HEK293T (cell line): ENCODE results near the gene UPK3A.

Experiments used
- BHLHE40 ChIP-seq: fragments of 450-650 bp; IDR thresholded peaks from 2 replicates; pipeline ENCODE4 v1.6.1; 2016; ENCODE audit warnings: mild to moderate bottlenecking, moderate library complexity, borderline replicate concordance
- ELF4 ChIP-seq: fragments of 450-650 bp; IDR thresholded peaks from 2 replicates; pipeline ENCODE4 v1.6.1; 2017; ENCODE audit warnings: antibody characterized with exemption
- FOXK2 ChIP-seq: fragments of 450-650 bp; IDR thresholded peaks from 2 replicates; pipeline ENCODE4 v1.6.1; 2016; ENCODE audit warnings: mild to moderate bottlenecking
- HDGF ChIP-seq: fragments of 450-650 bp; IDR thresholded peaks from 2 replicates; pipeline ENCODE4 v1.6.1; 2017; ENCODE audit warnings: antibody characterized with exemption, borderline replicate concordance
- LEF1 ChIP-seq: fragments of 450-650 bp; IDR thresholded peaks from 2 replicates; pipeline ENCODE4 v1.6.1; 2017; ENCODE audit warnings: mild to moderate bottlenecking, borderline replicate concordance
- SUZ12 ChIP-seq: fragments of 450-650 bp; IDR thresholded peaks from 2 replicates; pipeline ENCODE4 v1.6.1; 2016; ENCODE audit warnings: mild to moderate bottlenecking
- TARDBP ChIP-seq: fragments of 450-650 bp; IDR thresholded peaks from 2 replicates; pipeline ENCODE4 v1.6.1; 2016

GRCh38 chr22:45251825-45252224, 32.9 kb upstream of the UPK3A start:
- TF ChIP-seq TARDBP (no peak), ELF4 (no peak), LEF1 (no peak), FOXK2 (no peak), BHLHE40 (no peak), SUZ12 (no peak), HDGF (no peak)
